ENCODE data around the gene PCYOX1L. TPM values are rescaled to one million over a fixed set of nuclear protein-coding genes. Genes with fewer than 3 reads are reported as not detected.

PCYOX1L gene
- total and polyA plus RNA-seq, 2 of the 8 experiments (the other 6 are each of a cell fraction or from before 2014, with no cell fraction given), result 6.8 to 17.2 TPM

DNA sequence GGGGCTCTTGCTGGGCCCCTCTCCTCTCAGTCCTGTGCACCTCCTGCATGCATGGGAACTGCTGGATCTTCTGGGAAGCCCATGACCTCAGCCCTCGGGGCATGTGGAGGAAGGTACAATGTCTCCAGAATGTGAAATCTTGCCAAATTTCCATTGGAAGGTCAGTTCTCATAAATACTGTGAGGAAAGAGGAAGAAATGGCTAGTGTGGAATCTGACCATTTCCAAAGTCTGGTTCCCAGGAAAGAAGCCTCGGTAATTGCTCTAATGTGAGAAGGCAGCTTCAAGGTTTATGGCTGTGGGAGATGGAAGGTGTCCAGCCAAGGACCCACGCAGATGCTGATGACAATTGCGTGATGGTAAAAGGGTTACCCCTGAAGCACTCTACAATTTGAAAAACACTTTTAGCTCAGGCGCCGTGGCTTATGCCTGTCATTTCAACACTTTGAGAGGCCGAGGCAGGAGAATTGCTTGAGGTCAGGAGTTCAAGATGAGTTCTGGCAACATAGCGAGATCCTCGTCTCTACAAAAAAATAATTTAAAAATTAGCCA lies 29.3 kb downstream of the PCYOX1L start:
- H3K36me3 ChIP-seq (ENCODE audit: control insufficient read depth in 2 of 4, insufficient read depth in 4 of 4, low read length in 3 of 4), result no peaks in the 10 kb centered on the region
- no peak overlapping the region for H4K5ac ChIP-seq (ENCODE audit: insufficient read length, low read depth, low read length)
- H2AK5ac ChIP-seq (ENCODE audit: low read depth, low read length), result no peak overlapping the region
- TF ChIP-seq EP300 (IDR thresholded peaks at IDR 0.05; ENCODE audit: borderline replicate concordance in 1 of 2, low read depth in 2 of 2, low read length in 2 of 2) (no peak), SIN3A (conservative IDR thresholded peaks at IDR 0.05 in 1 of 2, IDR thresholded peaks at IDR 0.05 in 1 of 2; ENCODE audit: low read depth in 1 of 2, low read length in 2 of 2) (no peak), TAF1 (IDR thresholded peaks at IDR 0.05; ENCODE audit: low read depth, low read length) (no peak)
- TF ChIP-seq, protein P1, sequence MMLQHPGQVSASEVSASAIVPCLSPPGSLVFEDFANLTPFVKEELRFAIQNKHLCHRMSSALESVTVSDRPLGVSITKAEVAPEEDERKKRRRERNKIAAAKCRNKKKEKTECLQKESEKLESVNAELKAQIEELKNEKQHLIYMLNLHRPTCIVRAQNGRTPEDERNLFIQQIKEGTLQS (IDR thresholded peaks at IDR 0.05; ENCODE audit: insufficient read depth, low read depth, low read length), result no peak
- H3K23ac ChIP-seq (ENCODE audit: insufficient read length), result no peak overlapping the region
- H2AFZ ChIP-seq (ENCODE audit: low read length), result no peak overlapping the region
- H3K4ac ChIP-seq (replicated peaks; ENCODE audit: insufficient read length, low read depth, low read length), result no peak overlapping the region
- no peak overlapping the region for H4K8ac ChIP-seq (ENCODE audit: extremely low read depth, insufficient read depth, low read length)
- no peaks in the 10 kb centered on the region for H3K9me3 ChIP-seq (ENCODE audit: insufficient read depth in 2 of 2, low read depth in 1 of 2, low read length in 1 of 2)
- H3K18ac ChIP-seq (ENCODE audit: extremely low read depth, low read length), result no peak overlapping the region
- H3K14ac ChIP-seq (ENCODE audit: insufficient read length), result no peak overlapping the region
- no peak overlapping the region for H3K4me2 ChIP-seq (ENCODE audit: insufficient read depth in 1 of 2, low read depth in 2 of 2, low read length in 2 of 2)
- H3K9ac ChIP-seq (replicated peaks in 1 of 4; ENCODE audit: extremely low read depth in 1 of 4, low read depth in 3 of 4, low read length in 3 of 4), result no peak overlapping the region
- H2BK120ac ChIP-seq (replicated peaks; ENCODE audit: low read depth, low read length), result no peak overlapping the region
- 92% methylated on average over 9 of the region's 9 CpGs; no CpG with 5 or more reads in 1 of the 2 experiments for WGBS, 2 experiments (ENCODE audit: extremely low coverage in 1 of 2, insufficient coverage in 1 of 2, insufficient read length in 1 of 2, insufficient replicate concordance in 2 of 2, low coverage in 1 of 2, low lambda C conversion rate in 2 of 2, missing lambda C conversion rate in 1 of 2)
- H3K4me3 ChIP-seq (ENCODE audit: extremely low read depth in 1 of 4, insufficient read depth in 2 of 4, low read depth in 3 of 4, low read length in 4 of 4), result no peak overlapping the region
- no peaks in the 10 kb centered on the region; a peak in 1 of 7 replicates for H3K27me3 ChIP-seq (replicated peaks in 1 of 4; ENCODE audit: control insufficient read depth in 3 of 4, extremely low read depth in 1 of 4, insufficient read depth in 3 of 4, low read length in 3 of 4)
- ChIA-PET CTCF (ENCODE audit: partially characterized antibody) (interaction anchor here (1.0 to 46.1 kb wide), 12 partner anchors 8 to 122 kb away, joined by 3 to 1310 read pairs (median 5); partner anchors contain the start of gene IL17B), POLR2A (ENCODE audit: partially characterized antibody) (interaction anchor here (1.6 kb wide), 1 partner anchor 11 kb away, joined by 6 read pairs; no protein-coding TSS in a partner anchor)
- H3K27ac ChIP-seq (ENCODE audit: low read depth, low read length), result no peak overlapping the region
- H4K20me1 ChIP-seq (replicated peaks in 1 of 2; ENCODE audit: control insufficient read depth in 1 of 2, insufficient read depth in 2 of 2, low read length in 2 of 2), result no peaks in the 10 kb centered on the region
- no peak overlapping the region for H3K56ac ChIP-seq (replicated peaks; ENCODE audit: insufficient read length, low read depth, low read length)
- no peaks in the 10 kb centered on the region for H3K4me1 ChIP-seq (replicated peaks in 1 of 4; ENCODE audit: control insufficient read depth in 3 of 4, insufficient read depth in 4 of 4, low read length in 3 of 4)
- H4K91ac ChIP-seq (replicated peaks; ENCODE audit: insufficient read length, low read length), result no peak overlapping the region
- no peak for FAIRE-seq
- no peak overlapping the region for H2BK20ac ChIP-seq (ENCODE audit: low read length)
- H3K79me2 ChIP-seq (ENCODE audit: control insufficient read depth in 1 of 2, insufficient read depth in 2 of 2, low read length in 2 of 2), result no peaks in the 10 kb centered on the region
- H2BK12ac ChIP-seq (ENCODE audit: low read depth, low read length), result no peak overlapping the region
- peaks cover 2% of the 10 kb centered on the region; the same call in 1 of the 2 replicates for H3K23me2 ChIP-seq (ENCODE audit: low read depth, low read length)
- H2BK15ac ChIP-seq (ENCODE audit: low read length), result no peak overlapping the region
- DNase-seq (ENCODE audit: low read depth in 1 of 2, low spot score in 2 of 2), result no peak
- no peak overlapping the region for H2BK5ac ChIP-seq (ENCODE audit: low read depth, low read length)
- H3K79me1 ChIP-seq (ENCODE audit: low read depth, low read length), result no peaks in the 10 kb centered on the region
